NCI-H2107 treated with DMSO at 0.1 percent for 48 hours (cell line): ENCODE results near the gene MEFV.
"Not testable (repeated sequence)": the region's sequence is repeated elsewhere in the genome, so short reads cannot be mapped to it uniquely, and the experiment has no call there.

Source experiments
- DNase-seq: peaks from one replicate; lab custom pipeline; 2025; ENCODE audit not compliant: unreplicated experiment; lab: John Stamatoyannopoulos, UW

The MEFV gene, protein sequence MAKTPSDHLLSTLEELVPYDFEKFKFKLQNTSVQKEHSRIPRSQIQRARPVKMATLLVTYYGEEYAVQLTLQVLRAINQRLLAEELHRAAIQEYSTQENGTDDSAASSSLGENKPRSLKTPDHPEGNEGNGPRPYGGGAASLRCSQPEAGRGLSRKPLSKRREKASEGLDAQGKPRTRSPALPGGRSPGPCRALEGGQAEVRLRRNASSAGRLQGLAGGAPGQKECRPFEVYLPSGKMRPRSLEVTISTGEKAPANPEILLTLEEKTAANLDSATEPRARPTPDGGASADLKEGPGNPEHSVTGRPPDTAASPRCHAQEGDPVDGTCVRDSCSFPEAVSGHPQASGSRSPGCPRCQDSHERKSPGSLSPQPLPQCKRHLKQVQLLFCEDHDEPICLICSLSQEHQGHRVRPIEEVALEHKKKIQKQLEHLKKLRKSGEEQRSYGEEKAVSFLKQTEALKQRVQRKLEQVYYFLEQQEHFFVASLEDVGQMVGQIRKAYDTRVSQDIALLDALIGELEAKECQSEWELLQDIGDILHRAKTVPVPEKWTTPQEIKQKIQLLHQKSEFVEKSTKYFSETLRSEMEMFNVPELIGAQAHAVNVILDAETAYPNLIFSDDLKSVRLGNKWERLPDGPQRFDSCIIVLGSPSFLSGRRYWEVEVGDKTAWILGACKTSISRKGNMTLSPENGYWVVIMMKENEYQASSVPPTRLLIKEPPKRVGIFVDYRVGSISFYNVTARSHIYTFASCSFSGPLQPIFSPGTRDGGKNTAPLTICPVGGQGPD

DNA sequence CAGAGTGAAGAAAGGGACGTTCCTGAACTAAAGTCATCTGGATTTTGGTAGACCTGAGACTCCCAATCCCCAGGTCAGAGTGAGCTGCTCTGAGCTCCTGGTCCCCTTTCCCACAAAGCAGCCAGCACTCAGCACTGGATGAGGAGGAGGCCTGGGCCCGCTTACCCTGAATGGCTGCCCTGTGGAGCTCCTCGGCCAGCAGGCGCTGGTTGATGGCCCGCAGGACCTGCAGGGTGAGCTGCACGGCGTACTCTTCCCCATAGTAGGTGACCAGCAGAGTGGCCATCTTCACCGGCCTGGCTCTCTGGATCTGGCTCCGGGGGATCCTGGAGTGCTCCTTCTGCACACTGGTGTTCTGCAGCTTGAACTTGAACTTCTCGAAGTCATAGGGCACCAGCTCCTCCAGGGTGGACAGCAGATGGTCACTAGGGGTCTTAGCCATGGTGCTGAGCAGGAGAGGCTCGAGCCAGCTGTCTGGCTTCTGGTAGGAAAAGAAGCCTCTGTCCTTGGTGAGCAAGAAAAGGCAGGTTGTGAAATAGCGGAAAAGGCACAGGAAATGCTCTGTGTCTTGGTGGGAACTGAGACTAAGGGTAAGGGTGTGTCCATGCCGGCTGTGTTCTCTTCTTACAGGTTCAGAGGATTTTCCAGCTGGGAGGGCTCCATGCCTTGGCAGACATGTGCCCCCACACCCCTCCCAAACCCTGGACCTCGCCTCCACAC lies at the start of gene MEFV:
MEFV (minus strand) TSS at position 488 of the 720 bp plus-strand sequence; CDS start at position 442, 46 bp downstream.
- no peak for DNase-seq

GRCh38 chr16:3306078-3306477 lies 49.6 kb upstream of the MEFV start:
- no peak for DNase-seq

DNA sequence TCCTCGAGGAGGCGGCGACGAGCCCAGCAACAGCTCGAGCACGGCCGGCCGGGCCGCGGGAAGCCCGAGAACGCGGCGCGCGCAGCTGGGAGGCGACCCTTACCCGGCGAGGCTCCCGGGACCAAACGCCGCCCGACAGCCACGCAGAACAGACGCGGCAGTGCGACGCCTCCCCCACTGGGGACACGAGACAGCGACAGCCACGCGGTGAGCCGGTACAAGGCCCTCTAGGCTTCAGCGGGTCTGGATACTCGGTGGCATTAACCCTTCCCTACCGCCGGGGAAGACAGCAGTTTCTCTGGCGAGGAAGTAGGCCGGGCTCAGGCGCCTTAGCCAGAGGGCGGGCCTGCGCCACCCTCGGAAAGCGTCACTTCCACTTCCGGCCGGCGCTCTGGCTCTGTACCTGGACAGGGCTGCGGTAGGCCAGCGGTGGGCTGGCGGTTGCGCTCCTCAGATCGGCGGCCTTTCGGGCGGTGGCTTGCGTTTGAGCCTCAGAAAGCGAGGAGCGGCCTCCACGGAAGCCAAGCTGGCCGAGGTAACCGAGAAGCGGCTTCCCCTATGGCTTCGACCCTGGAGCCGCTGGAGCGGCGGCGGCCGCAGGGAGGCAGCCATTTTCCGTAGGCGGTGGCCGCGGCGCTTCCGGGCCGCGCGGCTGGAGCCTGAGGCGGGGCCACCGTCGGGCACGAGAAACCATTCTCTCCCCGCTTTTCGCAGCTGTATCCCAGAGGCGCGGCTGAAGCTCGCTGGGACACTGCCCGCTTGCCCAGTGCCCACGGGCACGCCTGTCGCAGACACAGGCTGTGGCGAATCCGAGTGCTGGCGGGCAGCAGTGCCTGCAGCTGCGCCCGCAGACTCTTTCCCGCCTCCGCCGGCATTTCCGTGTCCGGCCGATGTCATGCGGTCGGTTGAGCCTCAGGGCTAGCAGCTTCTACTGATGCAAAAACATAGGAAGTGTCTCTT lies 49.0 kb upstream of the MEFV start, which contains the start of the genes TIGD7 and ZNF75A:
TIGD7 (minus strand) TSS at position 322 of the 960 bp plus-strand sequence. CDS start 4,816 bp downstream, outside the sequence.
ZNF75A (plus strand) TSS at position 389 of the 960 bp plus-strand sequence. CDS start 2,932 bp downstream, outside the sequence.
- no peak for DNase-seq

GRCh38 chr16:3304370-3304769 lies 47.9 kb upstream of the MEFV start:
- no peak for DNase-seq

DNA sequence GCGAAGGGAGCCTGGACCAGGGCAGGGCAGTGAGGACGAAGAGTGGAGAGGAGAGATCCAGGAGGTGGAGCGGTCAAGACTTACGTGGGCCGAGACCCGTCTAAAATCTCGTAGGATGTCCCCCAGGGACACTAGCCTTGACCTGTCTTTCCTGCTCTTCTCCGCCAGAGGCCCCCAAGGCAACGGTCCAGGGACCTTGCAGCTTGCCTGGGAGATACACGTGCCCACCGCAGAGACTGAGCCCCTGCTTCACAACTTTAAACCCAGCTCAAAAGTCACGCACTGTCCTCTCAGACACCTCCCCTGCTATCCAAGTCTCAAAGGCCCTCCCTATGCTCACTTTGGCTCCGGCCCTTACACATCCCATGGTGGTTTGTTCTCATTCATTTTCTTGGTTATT lies 39.4 kb upstream of the MEFV start:
- DNase-seq, result no peak

GRCh38 chr16:3295209-3295608 lies 38.8 kb upstream of the MEFV start:
- DNase-seq, result no peak

DNA sequence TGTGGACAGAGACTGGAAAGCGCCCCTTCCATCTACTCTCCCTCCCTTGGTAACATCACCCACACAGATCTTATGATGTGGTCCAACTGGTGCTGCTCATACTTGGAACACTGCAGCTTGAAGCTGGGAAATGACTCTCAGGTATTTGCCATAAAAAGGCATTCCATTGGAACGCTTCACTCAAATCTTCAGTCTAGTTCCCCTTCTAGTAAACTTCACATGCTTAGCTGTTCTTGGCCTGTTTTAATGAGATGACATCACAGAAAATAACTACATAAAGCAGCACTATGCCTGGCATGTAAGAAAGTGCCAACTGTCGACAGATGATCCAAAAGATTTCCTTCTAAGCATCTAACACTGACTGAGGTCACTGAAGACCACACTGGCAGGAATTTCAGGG lies 36.2 kb upstream of the MEFV start:
- DNase-seq, result no peak

GRCh38 chr16:3289998-3290673 lies 33.7 kb upstream of the MEFV start:
- no peak for DNase-seq

GRCh38 chr16:3285131-3285530 lies 28.7 kb upstream of the MEFV start:
- no peak for DNase-seq

DNA sequence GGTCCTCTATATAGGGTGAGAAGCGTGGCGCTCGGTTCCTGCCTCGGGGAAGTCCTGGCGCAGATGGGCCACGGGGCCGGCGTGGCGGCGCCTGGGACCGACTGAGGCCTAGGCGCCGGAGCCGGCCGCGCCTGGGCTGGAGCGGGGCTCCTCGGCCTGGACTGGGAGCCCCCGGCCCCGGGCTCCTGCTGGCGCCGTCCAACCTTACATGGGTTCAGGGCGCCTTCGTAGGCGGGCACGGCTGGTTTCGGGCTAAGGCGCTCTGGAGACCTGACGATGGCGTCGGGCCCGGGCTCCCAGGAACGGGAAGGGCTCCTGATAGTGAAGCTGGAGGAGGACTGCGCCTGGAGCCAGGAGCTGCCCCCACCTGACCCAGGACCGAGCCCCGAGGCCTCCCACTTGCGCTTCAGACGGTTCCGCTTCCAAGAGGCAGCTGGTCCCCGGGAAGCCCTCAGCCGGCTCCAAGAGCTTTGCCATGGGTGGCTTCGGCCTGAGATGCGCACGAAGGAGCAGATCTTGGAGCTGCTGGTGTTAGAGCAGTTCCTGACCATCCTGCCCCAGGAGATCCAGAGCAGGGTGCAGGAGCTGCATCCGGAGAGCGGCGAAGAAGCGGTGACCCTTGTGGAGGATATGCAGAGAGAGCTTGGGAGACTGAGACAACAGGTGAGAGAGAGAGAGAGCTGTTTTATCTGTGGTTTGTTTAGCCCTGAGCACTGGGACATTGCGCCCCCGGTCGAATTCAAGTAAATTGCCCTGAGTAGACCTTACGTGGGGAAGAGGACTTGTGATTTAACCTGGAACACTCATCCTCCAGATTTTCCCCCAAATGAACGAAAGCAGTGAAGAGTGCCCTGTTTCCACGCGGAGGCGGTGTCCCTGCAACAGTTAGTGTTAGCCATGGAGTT lies 27.4 kb upstream of the MEFV start:
- no peak for DNase-seq

GRCh38 chr16:3282730-3283542 lies 26.5 kb upstream of the MEFV start, which contains the start of gene ZNF263:
Gene ZNF263 (plus strand): TSS chr16:3283491. CDS start chr16:3283819, 328 bp downstream.
- peak; percentile 98 for DNase-seq

DNA sequence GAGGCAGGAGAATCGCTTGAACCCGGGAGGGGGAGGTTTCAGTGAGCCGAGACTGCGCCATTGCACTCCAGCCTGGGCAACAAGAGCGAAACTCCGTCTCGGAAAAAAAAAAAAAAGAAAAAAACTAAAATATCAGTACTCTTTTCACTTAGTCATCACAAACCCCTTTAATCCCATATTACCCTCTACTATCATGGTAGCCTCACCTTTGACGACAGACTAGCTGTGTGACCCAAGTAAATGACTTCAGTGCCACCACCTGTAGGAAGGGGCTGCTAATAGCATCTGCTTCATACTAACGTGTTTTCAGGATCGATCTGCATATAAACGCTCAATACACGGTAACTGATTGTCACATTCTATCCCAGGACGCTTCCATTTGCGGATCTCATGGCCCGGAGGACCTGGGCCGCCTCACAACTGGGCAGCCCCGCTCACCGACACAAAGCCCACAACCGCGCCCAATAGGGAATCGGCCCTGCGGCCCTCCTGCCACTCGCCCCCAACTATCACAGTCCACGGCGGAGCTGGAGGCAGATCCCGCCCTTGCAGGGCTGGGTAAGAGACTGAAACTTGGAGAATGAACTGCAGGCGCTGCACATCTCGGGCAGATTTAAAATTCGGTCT lies 25.8 kb upstream of the MEFV start:
- peak; percentile 83 for DNase-seq

DNA sequence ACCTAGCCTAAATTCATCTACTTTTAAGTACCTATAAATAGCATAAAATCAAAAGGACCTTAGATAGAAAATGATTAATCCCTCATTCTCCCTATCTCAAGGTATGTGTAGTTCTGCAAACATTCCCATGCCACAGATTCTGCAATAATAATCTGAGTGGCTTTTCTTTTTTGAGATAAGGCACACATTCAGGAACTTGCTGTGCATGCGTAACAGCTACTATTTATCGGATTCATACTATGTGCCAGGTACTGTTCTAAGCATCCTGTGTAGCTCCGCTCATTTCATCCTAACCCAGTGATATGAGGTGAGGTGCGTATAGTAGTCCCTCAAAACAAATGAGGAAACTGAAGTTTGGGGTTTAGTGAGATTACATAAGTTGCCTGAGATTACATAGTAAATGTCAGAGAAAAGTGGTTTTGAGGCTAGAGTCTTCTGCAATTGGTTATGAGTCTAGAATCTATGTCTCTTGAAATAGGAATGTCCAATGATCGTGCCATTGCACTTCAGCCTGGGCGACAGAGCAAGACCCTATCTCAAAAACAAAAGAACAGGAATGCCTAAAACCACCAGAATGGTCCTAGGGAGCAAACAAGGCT lies 24.9 kb upstream of the MEFV start:
- DNase-seq, result no peak

DNA sequence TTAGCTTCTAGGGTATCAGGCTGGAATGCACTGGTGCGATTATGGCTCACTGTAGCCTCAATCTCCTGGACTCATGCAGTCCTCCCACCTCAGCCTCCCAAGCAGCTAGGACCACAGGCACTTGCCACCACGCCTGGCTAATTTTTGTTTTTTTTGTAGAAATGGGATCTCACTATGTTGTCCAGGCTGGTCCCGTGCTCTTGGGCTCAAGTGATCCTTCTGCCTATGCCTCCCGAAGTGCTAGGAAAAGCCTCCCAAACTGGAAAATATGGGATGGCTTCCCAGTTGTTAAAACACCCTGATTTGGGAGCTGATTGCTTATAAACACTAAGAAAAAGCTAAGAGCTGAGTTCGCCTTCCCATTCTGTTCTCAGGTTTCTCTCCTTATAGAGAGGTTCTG lies 20.2 kb upstream of the MEFV start:
- DNase-seq, result no peak

GRCh38 chr16:3274947-3275346 lies 18.5 kb upstream of the MEFV start:
- no peak for DNase-seq

- no peak for DNase-seq
These were observed 18.1 kb upstream of the MEFV start for GRCh38 chr16:3274490-3274889.

GRCh38 chr16:3271281-3271680 lies 14.8 kb upstream of the MEFV start:
- DNase-seq, result not testable (repeated sequence)
